ENCODE data around the gene KIFC3.

The KIFC3 gene

DNA sequence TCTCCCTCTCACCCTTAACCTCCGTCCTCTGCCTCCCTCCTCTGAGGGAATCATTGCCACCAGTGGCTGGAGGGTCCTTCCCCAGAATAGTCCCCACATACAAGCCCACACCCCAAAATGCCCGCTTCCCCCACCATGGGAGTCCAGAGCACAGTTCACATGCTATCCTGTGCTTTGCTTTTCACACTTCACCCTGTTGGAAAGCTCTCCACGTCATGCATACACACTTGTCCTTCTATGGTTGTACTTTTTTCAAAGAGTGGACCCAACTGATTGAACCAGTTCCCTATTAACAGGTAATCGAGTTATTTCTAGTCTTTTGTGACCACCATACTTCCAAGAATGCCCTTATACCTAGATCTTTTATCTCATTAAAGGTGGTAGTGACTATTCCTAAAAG is 23.8 kb upstream of the KIFC3 start:
- Mint-ChIP-seq H3K4me3 (no peak overlapping the region), H3K36me3 (ENCODE audit: low read depth) (no peaks in the 10 kb centered on the region), H3K9me3 (no peaks in the 10 kb centered on the region), H3K27ac (no peak overlapping the region), H3K27me3 (ENCODE audit: low read depth, poor library complexity) (peaks cover 21% of the 10 kb centered on the region), H3K4me1 (peaks cover 25% of the 10 kb centered on the region)
- DNase-seq = no peak
- TF ChIP-seq, protein P1, sequence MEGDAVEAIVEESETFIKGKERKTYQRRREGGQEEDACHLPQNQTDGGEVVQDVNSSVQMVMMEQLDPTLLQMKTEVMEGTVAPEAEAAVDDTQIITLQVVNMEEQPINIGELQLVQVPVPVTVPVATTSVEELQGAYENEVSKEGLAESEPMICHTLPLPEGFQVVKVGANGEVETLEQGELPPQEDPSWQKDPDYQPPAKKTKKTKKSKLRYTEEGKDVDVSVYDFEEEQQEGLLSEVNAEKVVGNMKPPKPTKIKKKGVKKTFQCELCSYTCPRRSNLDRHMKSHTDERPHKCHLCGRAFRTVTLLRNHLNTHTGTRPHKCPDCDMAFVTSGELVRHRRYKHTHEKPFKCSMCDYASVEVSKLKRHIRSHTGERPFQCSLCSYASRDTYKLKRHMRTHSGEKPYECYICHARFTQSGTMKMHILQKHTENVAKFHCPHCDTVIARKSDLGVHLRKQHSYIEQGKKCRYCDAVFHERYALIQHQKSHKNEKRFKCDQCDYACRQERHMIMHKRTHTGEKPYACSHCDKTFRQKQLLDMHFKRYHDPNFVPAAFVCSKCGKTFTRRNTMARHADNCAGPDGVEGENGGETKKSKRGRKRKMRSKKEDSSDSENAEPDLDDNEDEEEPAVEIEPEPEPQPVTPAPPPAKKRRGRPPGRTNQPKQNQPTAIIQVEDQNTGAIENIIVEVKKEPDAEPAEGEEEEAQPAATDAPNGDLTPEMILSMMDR (IDR thresholded peaks at IDR 0.05) = no peak

- no peak overlapping the region for H3K27ac Mint-ChIP-seq
- peaks cover 25% of the 10 kb centered on the region for H3K4me1 Mint-ChIP-seq
- DNase-seq = no peak
- TF ChIP-seq, protein P1 (IDR thresholded peaks at IDR 0.05) = no peak
- no peak overlapping the region for H3K4me3 Mint-ChIP-seq
- peaks cover 26% of the 10 kb centered on the region for H3K27me3 Mint-ChIP-seq (ENCODE audit: low read depth, poor library complexity)
- no peaks in the 10 kb centered on the region for H3K9me3 Mint-ChIP-seq
- H3K36me3 Mint-ChIP-seq (ENCODE audit: low read depth) = no peaks in the 10 kb centered on the region
These were observed 23.2 kb upstream of the KIFC3 start for GRCh38 chr16:57825298-57826044.

- Mint-ChIP-seq H3K9me3 (no peaks in the 10 kb centered on the region), H3K4me3 (no peak overlapping the region), H3K27me3 (ENCODE audit: low read depth, poor library complexity) (peaks cover 26% of the 10 kb centered on the region), H3K27ac (no peak overlapping the region), H3K36me3 (ENCODE audit: low read depth) (no peaks in the 10 kb centered on the region), H3K4me1 (peaks cover 25% of the 10 kb centered on the region)
- DNase-seq = no peak
- TF ChIP-seq, protein P1 (IDR thresholded peaks at IDR 0.05) = no peak
These were observed 22.6 kb upstream of the KIFC3 start for GRCh38 chr16:57824888-57825287.

DNA sequence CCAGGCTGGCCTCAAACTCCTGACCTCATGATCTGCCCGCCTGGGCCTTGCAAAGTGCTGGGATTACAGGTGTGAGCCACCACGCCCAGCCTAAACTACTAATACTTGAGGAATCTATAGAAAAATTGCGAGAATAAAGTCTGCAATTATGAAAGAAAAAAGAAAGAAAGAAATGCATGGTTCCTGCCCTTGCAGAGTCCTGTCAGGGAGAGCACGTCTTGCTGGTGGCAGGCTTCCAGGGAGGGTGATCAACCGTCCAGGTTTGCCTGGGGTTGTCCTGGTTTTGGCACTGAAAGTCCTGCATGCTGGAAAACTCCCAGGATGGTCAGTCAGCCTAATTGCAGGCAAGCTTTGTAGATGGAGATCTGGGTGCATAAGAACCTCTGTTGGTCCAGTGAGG is 21.5 kb upstream of the KIFC3 start:
- Mint-ChIP-seq H3K9me3 (no peaks in the 10 kb centered on the region), H3K27me3 (ENCODE audit: low read depth, poor library complexity) (peaks cover 23% of the 10 kb centered on the region), H3K27ac (no peak overlapping the region), H3K4me3 (no peak overlapping the region), H3K4me1 (peaks cover 25% of the 10 kb centered on the region), H3K36me3 (ENCODE audit: low read depth) (no peaks in the 10 kb centered on the region)
- TF ChIP-seq, protein P1 (IDR thresholded peaks at IDR 0.05) = no peak
- DNase-seq = no peak

- no peaks in the 10 kb centered on the region for H3K9me3 Mint-ChIP-seq
- no peaks in the 10 kb centered on the region for H3K36me3 Mint-ChIP-seq (ENCODE audit: low read depth)
- DNase-seq = no peak
- TF ChIP-seq, protein P1 (IDR thresholded peaks at IDR 0.05) = no peak
- H3K4me3 Mint-ChIP-seq = no peak overlapping the region
- H3K27me3 Mint-ChIP-seq (ENCODE audit: low read depth, poor library complexity) = peaks cover 23% of the 10 kb centered on the region
- peaks cover 25% of the 10 kb centered on the region for H3K4me1 Mint-ChIP-seq
- no peak overlapping the region for H3K27ac Mint-ChIP-seq
These were observed 20.6 kb upstream of the KIFC3 start for GRCh38 chr16:57822856-57823255.

- Mint-ChIP-seq H3K9me3 (no peaks in the 10 kb centered on the region), H3K36me3 (ENCODE audit: low read depth) (no peaks in the 10 kb centered on the region), H3K4me1 (peaks cover 25% of the 10 kb centered on the region), H3K27ac (no peak overlapping the region), H3K4me3 (no peak overlapping the region), H3K27me3 (ENCODE audit: low read depth, poor library complexity) (peaks cover 23% of the 10 kb centered on the region)
- no peak for DNase-seq
- TF ChIP-seq, protein P1 (IDR thresholded peaks at IDR 0.05) = no peak
These were observed 19.8 kb upstream of the KIFC3 start for GRCh38 chr16:57822018-57822553.
